Fibroblast of mammary gland (primary cell): Measurements from ENCODE around the gene CEBPB.
"Not testable (repeated sequence)": the region's sequence is repeated elsewhere in the genome, so short reads cannot be mapped to it uniquely, and the experiment has no call there.

Experiments used
- DNase-seq: peaks from one replicate; pipeline ENCODE4 v3.0.0-alpha.2; 2010; ENCODE audit warnings: low read depth
- H3K4me3 ChIP-seq: 2 replicates; pipeline ENCODE4 v1.5.1; 2011; ENCODE audit warnings: low read depth, mild to moderate bottlenecking, low read length, moderate library complexity; ENCODE audit not compliant: control insufficient read depth
- TF ChIP-seq, protein P1 (sequence below): conservative IDR thresholded peaks from 2 replicates; pipeline ENCODE4 v1.5.1; 2011; ENCODE audit warnings: low read depth, low read length, inconsistent platforms; ENCODE audit not compliant: control insufficient read depth, insufficient read depth

The CEBPB gene

DNA sequence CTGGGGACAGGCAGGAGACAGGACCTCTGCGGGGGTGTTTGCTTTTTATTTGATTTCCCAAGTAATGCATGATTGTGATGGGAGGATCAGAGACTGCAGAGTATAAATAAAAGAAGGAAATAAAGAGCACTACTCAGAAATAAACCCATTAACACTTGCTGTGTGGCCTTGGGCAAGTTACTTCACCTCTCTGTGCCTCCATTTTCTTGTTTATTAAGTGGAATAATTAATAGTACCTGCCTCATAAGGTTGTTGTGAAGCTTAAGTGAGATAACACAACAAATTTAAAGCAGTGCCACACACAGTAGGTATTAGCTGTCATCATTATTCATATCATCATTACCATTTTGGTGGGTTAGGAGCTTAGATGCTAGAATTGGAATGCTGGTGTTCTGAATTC lies 8.1 kb downstream of the CEBPB start:
- DNase-seq = no peak
- H3K4me3 ChIP-seq = no peak overlapping the region
- TF ChIP-seq, protein P1, sequence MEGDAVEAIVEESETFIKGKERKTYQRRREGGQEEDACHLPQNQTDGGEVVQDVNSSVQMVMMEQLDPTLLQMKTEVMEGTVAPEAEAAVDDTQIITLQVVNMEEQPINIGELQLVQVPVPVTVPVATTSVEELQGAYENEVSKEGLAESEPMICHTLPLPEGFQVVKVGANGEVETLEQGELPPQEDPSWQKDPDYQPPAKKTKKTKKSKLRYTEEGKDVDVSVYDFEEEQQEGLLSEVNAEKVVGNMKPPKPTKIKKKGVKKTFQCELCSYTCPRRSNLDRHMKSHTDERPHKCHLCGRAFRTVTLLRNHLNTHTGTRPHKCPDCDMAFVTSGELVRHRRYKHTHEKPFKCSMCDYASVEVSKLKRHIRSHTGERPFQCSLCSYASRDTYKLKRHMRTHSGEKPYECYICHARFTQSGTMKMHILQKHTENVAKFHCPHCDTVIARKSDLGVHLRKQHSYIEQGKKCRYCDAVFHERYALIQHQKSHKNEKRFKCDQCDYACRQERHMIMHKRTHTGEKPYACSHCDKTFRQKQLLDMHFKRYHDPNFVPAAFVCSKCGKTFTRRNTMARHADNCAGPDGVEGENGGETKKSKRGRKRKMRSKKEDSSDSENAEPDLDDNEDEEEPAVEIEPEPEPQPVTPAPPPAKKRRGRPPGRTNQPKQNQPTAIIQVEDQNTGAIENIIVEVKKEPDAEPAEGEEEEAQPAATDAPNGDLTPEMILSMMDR = no peak

- no peak for DNase-seq
- no peak overlapping the region for H3K4me3 ChIP-seq
- TF ChIP-seq, protein P1 = no peak
Measured at GRCh38 chr20:50199703-50200102, 9.1 kb downstream of the CEBPB start.

DNA sequence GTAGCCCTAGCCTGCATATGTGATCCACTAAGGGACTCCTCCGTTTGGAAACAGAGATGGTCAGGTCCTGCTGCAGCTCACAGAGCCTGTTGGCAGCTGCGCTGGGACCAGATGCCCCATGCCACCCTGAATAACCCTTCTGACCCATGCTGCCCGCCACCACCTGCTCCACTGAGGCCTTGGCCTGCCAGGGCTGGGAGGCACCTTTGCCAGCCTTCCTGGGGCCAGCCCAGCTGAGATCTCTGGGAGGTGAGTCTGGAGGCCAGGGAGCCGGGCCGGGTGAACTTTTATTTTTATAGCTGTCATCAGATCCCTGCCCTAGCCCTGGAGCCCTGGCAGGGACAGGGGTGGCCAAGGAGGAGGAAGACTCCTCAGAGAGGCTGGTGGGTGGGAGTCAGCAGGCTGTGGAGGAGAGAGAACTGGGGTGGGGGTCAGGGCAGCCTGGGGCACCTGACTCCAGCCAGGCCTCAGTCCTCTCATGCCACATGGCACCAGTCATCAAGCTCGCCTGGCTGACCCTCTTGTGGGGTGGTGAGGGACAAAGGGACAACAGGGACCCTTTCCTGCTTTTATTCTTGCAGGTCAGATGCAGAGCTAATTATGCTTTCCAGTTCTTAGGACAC lies 10.0 kb downstream of the CEBPB start:
- TF ChIP-seq, protein P1 = no peak
- H3K4me3 ChIP-seq = no peak overlapping the region
- no peak for DNase-seq

- not testable (repeated sequence) for H3K4me3 ChIP-seq, DNase-seq
Measured at GRCh38 chr20:50201710-50202109, 11.1 kb downstream of the CEBPB start.

GRCh38 chr20:50202677-50203076 lies 12.0 kb downstream of the CEBPB start:
- TF ChIP-seq, protein P1 = no peak
- H3K4me3 ChIP-seq = no peak overlapping the region
- no peak for DNase-seq

- TF ChIP-seq, protein P1 = no peak
- no peak overlapping the region for H3K4me3 ChIP-seq
- DNase-seq = no peak
Measured at GRCh38 chr20:50203951-50204937, 13.6 kb downstream of the CEBPB start.

DNA sequence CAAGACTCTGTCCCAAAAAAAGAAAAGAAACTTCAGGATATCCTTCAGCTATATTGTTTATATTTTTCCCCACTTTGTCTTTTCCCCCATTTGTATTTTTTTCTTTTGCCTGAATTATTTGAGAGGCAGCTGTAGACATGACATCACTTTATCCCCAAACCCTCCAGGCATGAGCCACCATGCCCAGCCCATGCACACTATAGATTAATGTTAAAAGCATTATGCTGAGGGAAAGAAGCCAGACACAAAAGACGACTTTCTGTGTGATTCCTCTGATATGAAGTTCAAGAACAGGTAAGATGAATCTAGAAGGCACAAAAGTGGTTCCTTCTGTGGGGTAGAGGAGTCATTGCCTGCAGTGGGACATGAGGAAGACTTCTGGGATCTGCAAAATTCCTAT lies 16.4 kb downstream of the CEBPB start:
- TF ChIP-seq, protein P1 = no peak
- DNase-seq = no peak

More for the DNA sequence above, 16.4 kb downstream of the CEBPB start:
- no peak overlapping the region for H3K4me3 ChIP-seq
